ENCODE measurements around the gene NFIA.

Gene NFIA

DNA sequence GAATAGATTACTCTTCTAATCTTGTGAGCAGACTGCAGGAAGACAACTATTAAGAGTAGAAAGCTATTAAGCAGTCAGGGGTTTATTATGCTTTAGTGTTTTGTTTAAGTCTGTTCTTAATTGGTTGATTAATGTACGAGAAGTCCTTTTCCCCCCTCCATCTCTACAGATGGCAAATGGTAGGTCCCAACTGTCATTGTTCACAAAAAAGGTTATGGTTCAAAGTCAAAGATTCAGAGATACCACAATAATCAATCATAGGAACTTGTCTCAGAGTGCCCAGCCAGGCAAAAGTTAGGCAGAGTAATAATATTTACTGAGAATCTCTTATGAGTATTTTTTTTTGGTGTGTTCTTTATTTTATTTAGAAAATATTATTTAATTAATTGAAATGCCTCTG lies 26.8 kb downstream of the NFIA start:
- no peak overlapping the region for H3K18ac ChIP-seq (ENCODE audit: low read depth in 1 of 2, low read length in 2 of 2)
- no peaks in the 10 kb centered on the region for H3K9me3 ChIP-seq (ENCODE audit: control insufficient read depth, low read length)
- no peak overlapping the region for H3K14ac ChIP-seq (ENCODE audit: low read length in 2 of 2)
- no peaks in the 10 kb centered on the region for H3K79me1 ChIP-seq (replicated peaks; ENCODE audit: low read length, poor library complexity, severe bottlenecking)
- no peak overlapping the region for H3K4me3 ChIP-seq (ENCODE audit: insufficient read depth in 1 of 2, low read depth in 1 of 2, low read length in 2 of 2)
- no peak overlapping the region for H3K23ac ChIP-seq (ENCODE audit: low read length in 2 of 2)
- H3K9ac ChIP-seq (ENCODE audit: low read length) = no peak overlapping the region
- H4K8ac ChIP-seq (ENCODE audit: low read length) = no peak overlapping the region
- H3K4me1 ChIP-seq (ENCODE audit: control insufficient read depth, insufficient read depth, low read depth, low read length) = no peaks in the 10 kb centered on the region
- no peak overlapping the region for H2BK5ac ChIP-seq (ENCODE audit: low read depth, low read length, poor library complexity, severe bottlenecking)
- H2BK120ac ChIP-seq (ENCODE audit: low read depth, low read length) = no peak overlapping the region
- no peak overlapping the region for H2AK5ac ChIP-seq (ENCODE audit: low read length, severe bottlenecking)
- no peaks in the 10 kb centered on the region for H3K36me3 ChIP-seq (ENCODE audit: control insufficient read depth in 1 of 2, insufficient read depth in 2 of 2, low read depth in 1 of 2, low read length in 2 of 2)
- H2BK15ac ChIP-seq (ENCODE audit: low read depth, poor library complexity, severe bottlenecking) = no peak overlapping the region
- no peak overlapping the region for H2AFZ ChIP-seq (ENCODE audit: low read depth, low read length)
- H3K4me2 ChIP-seq (ENCODE audit: low read length, poor library complexity, severe bottlenecking) = no peak overlapping the region
- H3K4ac ChIP-seq (ENCODE audit: low read depth in 1 of 2, low read length in 2 of 2) = no peak overlapping the region
- no peak overlapping the region for H4K91ac ChIP-seq (ENCODE audit: low read length)
- H3K27me3 ChIP-seq (ENCODE audit: control insufficient read depth in 1 of 2, insufficient read depth in 1 of 2, low read length in 2 of 2) = no peaks in the 10 kb centered on the region
- DNase-seq = no peak
- H3K27ac ChIP-seq (ENCODE audit: low read length, poor library complexity, severe bottlenecking) = no peak overlapping the region
- WGBS = no CpG with 5 or more reads among the region's 1 CpG
- no peak overlapping the region for H2BK12ac ChIP-seq (ENCODE audit: low read length in 2 of 2)

DNA sequence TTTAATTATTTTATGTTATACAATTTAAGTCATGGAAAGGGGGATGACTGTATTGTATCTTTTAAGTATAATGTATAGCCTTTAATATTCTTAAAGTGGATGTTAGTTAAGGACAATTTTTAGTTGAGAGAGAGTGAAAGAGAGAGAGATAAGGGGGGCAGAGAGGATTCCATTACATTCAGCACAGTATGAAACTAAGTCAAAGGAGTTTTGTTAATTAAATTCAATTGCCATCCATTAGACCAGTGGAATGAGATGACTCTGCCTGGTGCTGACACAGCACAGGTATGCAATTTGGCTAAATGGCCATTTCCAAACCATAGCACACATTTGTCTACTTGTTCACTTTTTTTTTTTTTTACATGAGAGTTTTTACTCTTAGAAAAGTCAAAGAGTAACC lies 27.5 kb downstream of the NFIA start:
- no peak for DNase-seq
- Histone ChIP-seq H3K79me1 (replicated peaks; ENCODE audit: low read length, poor library complexity, severe bottlenecking) (no peaks in the 10 kb centered on the region), H3K27me3 (ENCODE audit: control insufficient read depth in 1 of 2, insufficient read depth in 1 of 2, low read length in 2 of 2) (no peaks in the 10 kb centered on the region), H3K4me1 (ENCODE audit: control insufficient read depth, insufficient read depth, low read depth, low read length) (no peaks in the 10 kb centered on the region), H3K23ac (ENCODE audit: low read length in 2 of 2) (no peak overlapping the region), H3K18ac (ENCODE audit: low read depth in 1 of 2, low read length in 2 of 2) (no peak overlapping the region), H2BK12ac (ENCODE audit: low read length in 2 of 2) (no peak overlapping the region), H2AK5ac (ENCODE audit: low read length, severe bottlenecking) (no peak overlapping the region), H3K4ac (ENCODE audit: low read depth in 1 of 2, low read length in 2 of 2) (no peak overlapping the region), H3K9ac (ENCODE audit: low read length) (no peak overlapping the region), H3K9me3 (ENCODE audit: control insufficient read depth, low read length) (no peaks in the 10 kb centered on the region), H3K36me3 (ENCODE audit: control insufficient read depth in 1 of 2, insufficient read depth in 2 of 2, low read depth in 1 of 2, low read length in 2 of 2) (no peaks in the 10 kb centered on the region), H4K8ac (ENCODE audit: low read length) (no peak overlapping the region), H2BK15ac (ENCODE audit: low read depth, poor library complexity, severe bottlenecking) (no peak overlapping the region), H4K91ac (ENCODE audit: low read length) (no peak overlapping the region), H3K27ac (ENCODE audit: low read length, poor library complexity, severe bottlenecking) (no peak overlapping the region), H3K14ac (ENCODE audit: low read length in 2 of 2) (no peak overlapping the region), H3K4me3 (ENCODE audit: insufficient read depth in 1 of 2, low read depth in 1 of 2, low read length in 2 of 2) (no peak overlapping the region), H2BK120ac (ENCODE audit: low read depth, low read length) (no peak overlapping the region), H2BK5ac (ENCODE audit: low read depth, low read length, poor library complexity, severe bottlenecking) (no peak overlapping the region), H3K4me2 (ENCODE audit: low read length, poor library complexity, severe bottlenecking) (no peak overlapping the region), H2AFZ (ENCODE audit: low read depth, low read length) (no peak overlapping the region)

DNA sequence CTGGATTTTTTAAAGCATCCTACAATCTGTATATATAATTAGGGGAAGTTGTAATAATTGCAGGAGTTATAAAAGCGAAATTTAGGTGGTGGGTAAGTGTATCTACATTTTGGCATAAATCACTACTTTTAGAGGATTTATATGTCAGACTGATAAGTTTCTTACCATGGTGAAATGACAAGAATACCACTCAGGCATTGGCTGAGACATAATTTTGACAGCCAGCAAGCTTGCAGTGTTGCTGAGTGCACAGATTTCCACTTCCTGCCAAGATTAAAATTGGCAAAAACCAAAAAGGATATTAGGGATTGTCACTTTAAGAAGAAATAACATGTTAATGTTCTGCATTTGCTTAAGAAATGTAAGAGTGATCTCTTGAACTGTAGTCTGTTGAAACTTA lies 28.2 kb downstream of the NFIA start:
- Histone ChIP-seq H2AK5ac (ENCODE audit: low read length, severe bottlenecking) (no peak overlapping the region), H2BK12ac (ENCODE audit: low read length in 2 of 2) (no peak overlapping the region), H3K23ac (ENCODE audit: low read length in 2 of 2) (no peak overlapping the region), H2BK120ac (ENCODE audit: low read depth, low read length) (no peak overlapping the region), H3K18ac (ENCODE audit: low read depth in 1 of 2, low read length in 2 of 2) (no peak overlapping the region), H4K91ac (ENCODE audit: low read length) (no peak overlapping the region), H3K4me2 (ENCODE audit: low read length, poor library complexity, severe bottlenecking) (no peak overlapping the region), H2AFZ (ENCODE audit: low read depth, low read length) (no peak overlapping the region), H2BK5ac (ENCODE audit: low read depth, low read length, poor library complexity, severe bottlenecking) (no peak overlapping the region), H3K4me3 (ENCODE audit: insufficient read depth in 1 of 2, low read depth in 1 of 2, low read length in 2 of 2) (no peak overlapping the region), H3K27ac (ENCODE audit: low read length, poor library complexity, severe bottlenecking) (no peak overlapping the region), H3K4me1 (ENCODE audit: control insufficient read depth, insufficient read depth, low read depth, low read length) (no peaks in the 10 kb centered on the region), H3K14ac (ENCODE audit: low read length in 2 of 2) (no peak overlapping the region), H3K9ac (ENCODE audit: low read length) (no peak overlapping the region), H4K8ac (ENCODE audit: low read length) (no peak overlapping the region), H3K9me3 (ENCODE audit: control insufficient read depth, low read length) (no peaks in the 10 kb centered on the region), H3K79me1 (replicated peaks; ENCODE audit: low read length, poor library complexity, severe bottlenecking) (no peaks in the 10 kb centered on the region), H3K4ac (ENCODE audit: low read depth in 1 of 2, low read length in 2 of 2) (no peak overlapping the region), H3K27me3 (ENCODE audit: control insufficient read depth in 1 of 2, insufficient read depth in 1 of 2, low read length in 2 of 2) (no peaks in the 10 kb centered on the region), H3K36me3 (ENCODE audit: control insufficient read depth in 1 of 2, insufficient read depth in 2 of 2, low read depth in 1 of 2, low read length in 2 of 2) (no peaks in the 10 kb centered on the region), H2BK15ac (ENCODE audit: low read depth, poor library complexity, severe bottlenecking) (no peak overlapping the region)
- no CpG with 5 or more reads among the region's 1 CpG for WGBS
- DNase-seq = no peak

DNA sequence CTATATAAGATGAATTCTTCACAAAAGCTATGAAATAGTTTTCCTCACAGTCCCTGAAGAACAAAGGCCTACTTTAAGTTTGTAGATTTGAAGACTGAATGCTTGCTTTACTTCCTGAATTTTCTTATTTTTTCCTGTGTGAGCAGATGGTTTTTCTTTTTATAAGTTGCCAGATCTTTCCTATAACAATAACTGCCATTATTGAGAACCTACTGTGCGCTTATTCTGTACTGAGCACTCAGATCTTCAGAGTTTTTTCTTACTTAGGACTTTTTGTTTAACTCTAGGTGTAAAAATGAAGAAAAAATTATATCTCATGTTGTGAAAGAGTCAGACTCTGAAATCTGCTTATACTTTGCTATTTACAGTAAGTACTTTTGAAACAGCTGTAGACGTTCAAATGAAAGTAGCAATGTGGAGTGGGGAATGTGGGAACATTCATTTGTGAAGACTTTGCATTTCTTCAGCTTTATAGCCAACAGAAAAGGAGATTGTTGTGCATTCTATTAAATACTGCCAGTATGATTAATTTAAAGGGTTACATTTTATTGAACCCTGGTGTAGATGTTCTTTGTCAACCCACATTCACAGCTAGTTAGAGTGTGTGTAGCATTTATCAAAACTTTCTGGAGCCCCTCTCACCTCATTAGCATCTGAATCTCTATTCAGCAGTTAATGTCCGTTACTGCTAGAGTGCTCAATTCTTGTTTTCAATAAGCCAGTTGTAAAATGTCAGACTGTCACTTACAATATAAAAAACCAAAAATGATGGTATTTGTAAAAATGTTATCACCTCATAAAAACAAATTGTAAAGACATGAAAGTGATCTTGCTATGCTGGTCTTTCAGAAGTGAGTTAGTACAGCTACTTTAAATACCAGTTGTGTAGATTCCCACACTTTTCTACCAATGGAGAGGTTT lies 29.0 kb downstream of the NFIA start:
- Histone ChIP-seq H3K4me2 (ENCODE audit: low read length, poor library complexity, severe bottlenecking) (no peak overlapping the region), H2AFZ (ENCODE audit: low read depth, low read length) (no peak overlapping the region), H3K27me3 (ENCODE audit: control insufficient read depth in 1 of 2, insufficient read depth in 1 of 2, low read length in 2 of 2) (no peaks in the 10 kb centered on the region), H3K27ac (ENCODE audit: low read length, poor library complexity, severe bottlenecking) (no peak overlapping the region), H2AK5ac (ENCODE audit: low read length, severe bottlenecking) (no peak overlapping the region), H3K79me1 (replicated peaks; ENCODE audit: low read length, poor library complexity, severe bottlenecking) (no peaks in the 10 kb centered on the region), H3K36me3 (ENCODE audit: control insufficient read depth in 1 of 2, insufficient read depth in 2 of 2, low read depth in 1 of 2, low read length in 2 of 2) (no peaks in the 10 kb centered on the region), H4K8ac (ENCODE audit: low read length) (no peak overlapping the region), H3K23ac (ENCODE audit: low read length in 2 of 2) (no peak overlapping the region), H3K4me3 (ENCODE audit: insufficient read depth in 1 of 2, low read depth in 1 of 2, low read length in 2 of 2) (no peak overlapping the region), H3K9ac (ENCODE audit: low read length) (no peak overlapping the region), H2BK120ac (ENCODE audit: low read depth, low read length) (no peak overlapping the region), H2BK15ac (ENCODE audit: low read depth, poor library complexity, severe bottlenecking) (no peak overlapping the region), H4K91ac (ENCODE audit: low read length) (no peak overlapping the region), H3K4me1 (ENCODE audit: control insufficient read depth, insufficient read depth, low read depth, low read length) (no peaks in the 10 kb centered on the region), H3K9me3 (ENCODE audit: control insufficient read depth, low read length) (no peaks in the 10 kb centered on the region), H2BK5ac (ENCODE audit: low read depth, low read length, poor library complexity, severe bottlenecking) (no peak overlapping the region), H2BK12ac (ENCODE audit: low read length in 2 of 2) (no peak overlapping the region), H3K4ac (ENCODE audit: low read depth in 1 of 2, low read length in 2 of 2) (no peak overlapping the region), H3K14ac (ENCODE audit: low read length in 2 of 2) (no peak overlapping the region), H3K18ac (ENCODE audit: low read depth in 1 of 2, low read length in 2 of 2) (no peak overlapping the region)
- WGBS = 70% methylated on average over 1 of the region's 3 CpGs
- no peak for DNase-seq

Measured in mesenchymal stem cell (in vitro differentiated cells and primary cell).